ENCODE measurements around the gene TRAP1. TPM values are rescaled to one million over a fixed set of nuclear protein-coding genes. Genes with fewer than 3 reads are reported as not detected.

TRAP1 gene
- total RNA-seq, 1 experiment from 2014 or later, result 416 TPM

DNA sequence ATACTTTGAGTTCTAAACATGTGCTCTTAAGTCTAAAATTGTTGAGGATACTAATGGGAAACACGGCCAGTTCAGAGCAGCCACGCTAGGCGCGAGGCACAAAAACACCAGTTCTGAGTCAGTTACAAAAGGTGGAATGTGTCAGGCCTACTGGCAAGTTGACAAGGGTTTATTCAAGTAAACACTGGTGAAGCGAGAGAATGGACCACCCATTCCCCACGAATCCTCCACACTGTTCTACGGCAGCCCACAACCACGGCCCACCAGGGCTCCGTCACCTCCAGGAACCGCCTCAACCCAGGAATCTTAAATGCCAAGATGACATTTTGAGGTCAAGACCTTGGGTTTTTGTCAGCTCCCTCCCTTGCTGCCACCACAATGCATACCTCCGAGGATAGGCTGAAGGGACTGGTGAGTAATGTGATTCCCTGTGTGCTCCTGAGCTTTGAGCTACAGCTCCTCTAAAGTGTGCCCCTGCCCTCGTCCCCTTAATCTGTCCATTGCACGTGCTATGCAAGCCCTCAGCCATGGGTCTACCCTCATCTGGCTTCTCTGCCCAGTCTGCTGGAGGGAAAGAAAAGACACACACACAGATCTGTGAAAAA lies 28.5 kb upstream of the TRAP1 start:
- no peak overlapping the region for H3K4me2 ChIP-seq (ENCODE audit: low read length)
- H3K36me3 ChIP-seq (ENCODE audit: control insufficient read depth in 1 of 2, insufficient read depth in 2 of 2, low read length in 2 of 2), result peaks cover 10 to 15% of the 10 kb centered on the region in 2 experiments
- BruUV-seq (replicated peaks), result no TSS peak
- intact Hi-C loops (cut with micrococcal nuclease), result no loop called here
- ChIA-PET RAD21 (ENCODE audit: low non-redundant PET in 1 of 2, low total read pairs in 2 of 2, uncharacterized antibody in 2 of 2, unreplicated experiment in 2 of 2) (no interaction called here), CTCF (no interaction called here), POLR2A (no interaction called here)
- TF ChIP-seq POLR2A (IDR thresholded peaks at IDR 0.05; ENCODE audit: borderline replicate concordance, extremely low read depth, insufficient read depth, insufficient read length) (no peak), EZH2 (IDR thresholded peaks at IDR 0.05) (no peak), ZFX (IDR thresholded peaks at IDR 0.05) (no peak), POLR2AphosphoS5 (IDR thresholded peaks at IDR 0.05; ENCODE audit: low read depth, low read length) (no peak), RAD21 (IDR thresholded peaks at IDR 0.05; ENCODE audit: low read depth) (no peak), EGR1 (IDR thresholded peaks at IDR 0.05; ENCODE audit: low read depth) (no peak), JUND (IDR thresholded peaks at IDR 0.05) (no peak), ATF3 (IDR thresholded peaks at IDR 0.05) (no peak), SRF (IDR thresholded peaks at IDR 0.05; ENCODE audit: low read depth) (no peak)
- H3K27me3 ChIP-seq (ENCODE audit: insufficient read depth, low read length), result no peaks in the 10 kb centered on the region
- H3K79me2 ChIP-seq (ENCODE audit: insufficient read depth, low read length), result no peaks in the 10 kb centered on the region
- no peaks in the 10 kb centered on the region for H3K9me2 ChIP-seq (ENCODE audit: insufficient read depth)
- H3K4me3 ChIP-seq (replicated peaks in 1 of 2; ENCODE audit: low read depth in 1 of 2, low read length in 2 of 2), result no peak overlapping the region
- no peaks in the 10 kb centered on the region for H3K4me1 ChIP-seq (ENCODE audit: control insufficient read depth in 1 of 2, insufficient read depth in 2 of 2, low read length in 2 of 2)
- H4K20me1 ChIP-seq (ENCODE audit: insufficient read depth), result no peaks in the 10 kb centered on the region
- DNase-seq (ENCODE audit: low read depth, low spot score) (no peak), ATAC-seq (no peak)
- H3K27ac ChIP-seq (ENCODE audit: low read depth, low read length), result no peak overlapping the region
- no peaks in the 10 kb centered on the region for H3K9me3 ChIP-seq (ENCODE audit: control insufficient read depth in 1 of 2, insufficient read depth in 1 of 2, low read depth in 1 of 2, low read length in 2 of 2)
- no peak overlapping the region for H2AFZ ChIP-seq (ENCODE audit: low read depth, low read length, poor library complexity, severe bottlenecking)
- H3K9ac ChIP-seq (ENCODE audit: low read length), result no peak overlapping the region

GRCh38 chr16:3744018-3744417 lies 26.7 kb upstream of the TRAP1 start:
- Histone ChIP-seq H4K20me1 (ENCODE audit: insufficient read depth) (no peaks in the 10 kb centered on the region), H3K4me3 (replicated peaks in 1 of 2; ENCODE audit: low read depth in 1 of 2, low read length in 2 of 2) (no peak overlapping the region), H3K9ac (ENCODE audit: low read length) (no peak overlapping the region), H3K79me2 (ENCODE audit: insufficient read depth, low read length) (no peaks in the 10 kb centered on the region), H3K27ac (ENCODE audit: low read depth, low read length) (no peak overlapping the region), H3K4me1 (ENCODE audit: control insufficient read depth in 1 of 2, insufficient read depth in 2 of 2, low read length in 2 of 2) (no peaks in the 10 kb centered on the region), H3K4me2 (ENCODE audit: low read length) (no peak overlapping the region), H3K36me3 (ENCODE audit: control insufficient read depth in 1 of 2, insufficient read depth in 2 of 2, low read length in 2 of 2) (peaks cover 12 to 29% of the 10 kb centered on the region in 2 experiments), H3K27me3 (ENCODE audit: insufficient read depth, low read length) (no peaks in the 10 kb centered on the region), H3K9me2 (ENCODE audit: insufficient read depth) (no peaks in the 10 kb centered on the region), H3K9me3 (ENCODE audit: control insufficient read depth in 1 of 2, insufficient read depth in 1 of 2, low read depth in 1 of 2, low read length in 2 of 2) (no peaks in the 10 kb centered on the region), H2AFZ (ENCODE audit: low read depth, low read length, poor library complexity, severe bottlenecking) (no peak overlapping the region)
- DNase-seq (ENCODE audit: low read depth, low spot score) (no peak), ATAC-seq (no peak)
- POLR2A ChIA-PET, result no interaction called here
- CTCF ChIA-PET, result no interaction called here
- intact Hi-C loops (cut with micrococcal nuclease), result no loop called here
- RAD21 ChIA-PET (ENCODE audit: low non-redundant PET in 1 of 2, low total read pairs in 2 of 2, uncharacterized antibody in 2 of 2, unreplicated experiment in 2 of 2), result no interaction called here
- BruUV-seq (replicated peaks), result no TSS peak
- TF ChIP-seq SIN3A (IDR thresholded peaks at IDR 0.05; ENCODE audit: low read depth) (no peak), SRF (IDR thresholded peaks at IDR 0.05; ENCODE audit: low read depth) (no peak), CBX3 (IDR thresholded peaks at IDR 0.05; ENCODE audit: low read depth) (no peak), MAX (IDR thresholded peaks at IDR 0.05) (no peak), TCF7L2 (IDR thresholded peaks at IDR 0.05; ENCODE audit: borderline replicate concordance, extremely low read depth, insufficient read depth, insufficient read length) (no peak), FOSL1 (IDR thresholded peaks at IDR 0.05; ENCODE audit: low read depth) (no peak), CTCF (IDR thresholded peaks at IDR 0.05 in 2 of 3, conservative IDR thresholded peaks at IDR 0.05 in 1 of 3; ENCODE audit: borderline replicate concordance in 1 of 3, insufficient read depth in 1 of 3, low read depth in 2 of 3, low read length in 2 of 3) (no peak), EZH2 (IDR thresholded peaks at IDR 0.05) (no peak), JUND (IDR thresholded peaks at IDR 0.05) (no peak), RAD21 (IDR thresholded peaks at IDR 0.05; ENCODE audit: low read depth) (no peak), ZNF274 (IDR thresholded peaks at IDR 0.05; ENCODE audit: low read depth, low read length) (no peak), EZH2phosphoT487 (IDR thresholded peaks at IDR 0.05; ENCODE audit: borderline replicate concordance) (no peak)
